Stimulated activated CD8-positive, alpha-beta memory T cell treated with anti-CD3 and anti-CD28 coated beads, Interleukin-2, amount 100 ng/mL, for 48 hours (primary cell): ENCODE measurements around the gene CDON.
"Not testable (repeated sequence)": the region's sequence is repeated elsewhere in the genome, so short reads cannot be mapped to it uniquely, and the experiment has no call there.

ENCODE experiments used
- DNase-seq, 2 donors: peaks; one replicate each; pipeline ENCODE4 v3.0.0-alpha.2; 2020; ENCODE audit warnings: low read depth in 2 of 2

Gene CDON

GRCh38 chr11:125924384-125925007, 138.2 kb downstream of the CDON start:
- no peak for DNase-seq

- no peak for DNase-seq
These were observed 139.0 kb downstream of the CDON start for GRCh38 chr11:125923633-125924032.

- peak; percentile 27 to 32 for DNase-seq
These were observed 139.6 kb downstream of the CDON start for GRCh38 chr11:125923012-125923579.

- no peak for DNase-seq
These were observed 140.5 kb downstream of the CDON start for GRCh38 chr11:125922156-125922555.

- DNase-seq = no peak
These were observed 141.6 kb downstream of the CDON start for GRCh38 chr11:125921042-125921441.

GRCh38 chr11:125918140-125918840, 144.4 kb downstream of the CDON start:
- DNase-seq = no peak

- DNase-seq = no peak
These were observed 145.9 kb downstream of the CDON start for GRCh38 chr11:125916683-125917347.

- DNase-seq = not testable (repeated sequence)
These were observed 148.1 kb downstream of the CDON start for GRCh38 chr11:125914601-125915000.

- DNase-seq = no peak
These were observed 152.3 kb downstream of the CDON start for GRCh38 chr11:125910226-125910849.
